8988T (cell line): ENCODE measurements around the gene CRHR2.

Source experiments
- DNase-seq: peaks from one replicate; pipeline ENCODE4 v3.0.0; 2011

The CRHR2 gene

DNA sequence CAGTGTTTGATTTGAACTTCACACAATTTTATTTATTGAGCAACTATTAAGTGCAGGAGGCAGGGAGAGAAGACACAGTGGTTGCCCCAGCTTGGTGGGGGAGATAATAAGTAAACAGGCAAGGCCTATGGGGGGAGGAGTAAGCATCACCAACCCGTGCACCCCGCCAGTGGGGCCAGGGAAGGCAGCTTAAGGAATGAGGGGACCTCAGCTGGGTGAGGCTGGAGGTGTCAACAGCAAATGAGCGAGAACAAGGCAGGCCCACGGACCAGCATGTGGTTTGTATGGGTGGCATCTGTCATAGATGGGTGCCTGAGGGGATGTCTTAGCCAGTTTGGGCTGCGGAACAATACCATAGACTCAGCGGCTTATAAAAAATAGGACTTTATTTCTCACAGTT lies 24.1 kb upstream of the CRHR2 start:
- DNase-seq = no peak

DNA sequence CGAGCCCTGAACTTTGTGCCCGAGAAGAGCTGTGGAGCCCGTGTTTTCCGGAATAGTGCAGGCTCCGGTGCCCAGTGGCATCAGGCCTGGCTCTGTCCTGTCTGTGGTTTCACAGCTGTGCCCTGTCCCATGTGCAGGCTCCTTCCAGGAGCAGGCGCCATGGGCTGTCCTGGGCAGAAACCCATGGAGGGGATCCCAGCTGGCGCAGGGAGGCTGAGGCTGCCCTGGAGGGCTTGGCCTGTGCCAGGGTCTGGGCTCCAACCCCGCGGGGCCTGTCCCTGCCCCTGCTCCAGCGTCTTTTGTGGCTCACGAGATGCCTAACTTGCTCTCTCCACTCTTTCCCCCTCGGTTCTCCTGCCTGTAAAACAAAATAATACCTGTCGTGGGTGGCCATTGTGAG lies 23.3 kb upstream of the CRHR2 start:
- no peak for DNase-seq

DNA sequence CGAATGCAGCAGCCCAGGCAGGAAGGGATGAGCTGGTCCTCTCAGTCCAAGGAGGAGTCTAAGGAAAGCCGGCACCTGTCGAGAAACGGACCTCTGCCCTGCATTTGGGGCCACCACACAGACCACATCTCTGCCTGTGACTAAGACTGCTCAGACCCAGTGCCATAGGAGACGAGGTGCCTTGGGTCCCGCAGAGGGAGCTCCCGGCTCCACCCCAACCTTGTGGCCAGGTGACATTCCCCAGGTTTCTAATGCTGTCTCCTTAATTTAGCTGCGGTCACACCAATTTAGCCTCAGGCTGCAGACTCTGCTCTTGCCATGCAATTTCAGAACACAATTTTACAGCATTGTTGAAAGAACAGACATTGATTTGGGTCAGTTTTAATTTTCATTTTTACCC lies 22.8 kb upstream of the CRHR2 start:
- DNase-seq = no peak

DNA sequence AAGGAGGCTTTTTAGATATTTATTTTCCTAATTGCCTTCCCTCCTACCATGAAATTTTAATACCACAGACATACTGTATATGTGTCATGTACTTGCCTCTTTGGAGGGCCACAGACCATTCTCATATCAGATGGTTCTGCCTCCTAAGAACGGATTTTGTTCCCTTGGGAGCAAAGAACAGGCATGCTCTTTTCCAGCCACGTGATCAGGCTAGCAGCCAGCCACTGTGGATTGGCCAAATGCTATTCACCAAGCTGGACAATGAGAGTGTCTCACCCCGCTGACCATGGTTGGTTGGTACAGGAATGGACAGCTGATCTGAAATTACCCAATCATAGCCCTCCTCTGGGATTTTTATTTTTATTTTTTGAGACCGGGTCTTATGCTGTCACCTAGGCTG lies 21.5 kb upstream of the CRHR2 start:
- DNase-seq = no peak

DNA sequence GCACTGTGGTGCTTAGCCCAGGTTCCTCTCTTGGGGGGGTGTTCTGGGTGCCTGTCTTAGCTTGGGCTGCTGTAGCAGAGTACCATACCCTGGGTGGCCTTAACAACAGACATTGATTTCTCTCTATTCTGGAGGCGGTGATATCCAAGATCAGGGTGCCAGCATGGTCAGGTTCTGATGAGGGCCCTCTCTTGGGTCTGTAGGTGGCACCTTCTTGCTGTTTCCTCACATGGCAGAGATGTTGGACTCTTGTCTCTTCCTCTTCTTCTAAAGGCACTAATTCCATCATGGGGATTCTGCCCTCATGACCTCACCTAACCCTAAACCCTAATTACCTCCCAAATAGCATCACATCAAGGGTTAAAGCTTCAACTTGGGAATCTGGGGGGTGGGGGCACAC lies 19.9 kb upstream of the CRHR2 start:
- DNase-seq = no peak

DNA sequence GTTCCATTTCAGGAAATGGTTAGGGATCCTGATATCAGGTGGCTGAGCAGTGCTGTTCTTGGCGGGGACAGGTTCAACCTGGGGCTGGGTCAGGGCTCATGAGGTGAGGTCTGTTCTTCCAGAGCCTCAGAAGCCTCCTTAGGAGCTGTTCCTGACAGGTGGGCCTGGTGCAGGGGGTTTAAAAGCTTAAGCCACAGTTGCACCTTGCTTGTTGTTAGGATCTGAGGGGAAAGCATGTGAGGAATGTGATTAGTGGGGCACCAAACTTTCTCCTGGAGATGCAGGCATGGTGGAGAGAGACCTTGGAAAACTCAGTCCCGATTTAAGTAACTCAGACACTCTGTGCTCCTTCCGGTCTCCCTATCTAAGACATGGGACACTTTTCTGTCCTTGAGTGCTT lies 18.7 kb upstream of the CRHR2 start:
- no peak for DNase-seq

DNA sequence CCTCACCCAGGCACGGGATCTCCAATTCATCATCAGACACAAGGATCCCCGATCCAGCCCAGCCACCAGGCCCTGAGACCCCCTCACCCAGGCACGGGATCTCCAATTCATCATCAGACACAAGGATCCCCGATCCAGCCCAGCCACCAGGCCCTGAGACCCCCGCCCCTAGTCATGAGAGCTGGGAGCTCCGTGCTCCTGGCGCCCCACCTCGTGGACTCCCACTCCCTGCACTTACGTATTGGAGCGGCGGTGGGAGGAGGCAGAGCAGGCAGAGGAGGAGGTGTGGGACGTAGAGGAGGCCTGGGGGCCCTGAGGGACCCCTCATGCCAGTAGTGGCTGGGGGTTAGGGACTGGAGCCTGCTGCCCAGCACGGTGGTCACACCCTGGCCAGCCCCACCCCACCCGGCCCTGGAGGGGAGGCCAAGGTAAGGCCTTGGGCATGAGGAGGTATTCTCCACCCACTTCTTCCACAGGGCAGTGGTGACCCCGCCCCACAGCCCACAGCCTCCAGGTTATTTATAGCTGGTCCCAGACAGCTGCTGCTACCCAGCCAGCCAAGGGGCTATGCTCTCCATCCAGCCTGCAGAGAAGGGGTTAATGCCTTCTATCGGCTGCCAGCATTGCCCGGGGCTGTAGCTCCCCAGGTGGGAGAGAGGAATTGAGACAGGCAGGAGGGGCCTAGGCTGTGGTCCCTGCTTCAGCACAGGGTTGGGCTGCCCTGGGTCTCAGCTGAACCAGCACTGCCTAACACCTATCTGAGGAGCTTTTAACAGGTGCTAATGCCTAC lies 17.6 kb upstream of the CRHR2 start:
- DNase-seq = no peak

DNA sequence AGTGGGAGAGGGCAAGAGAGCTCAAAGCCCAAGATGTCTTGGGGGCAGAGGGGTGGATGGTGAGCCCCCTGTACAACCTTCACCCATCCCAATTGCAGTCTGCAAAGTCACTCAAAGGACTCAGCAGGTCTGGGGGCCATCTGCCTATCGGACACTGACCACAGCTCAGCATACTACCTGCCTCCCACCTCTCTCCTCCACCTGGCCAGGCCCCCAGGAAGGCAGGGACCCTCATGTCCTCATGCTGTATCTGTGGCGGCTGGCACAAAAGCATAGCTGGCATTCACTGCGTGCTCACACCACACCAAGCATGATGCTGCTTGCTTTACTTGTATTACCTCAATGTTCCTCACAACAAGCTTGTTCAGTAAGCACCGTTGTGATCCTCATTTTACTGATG lies 16.2 kb upstream of the CRHR2 start:
- DNase-seq = no peak

DNA sequence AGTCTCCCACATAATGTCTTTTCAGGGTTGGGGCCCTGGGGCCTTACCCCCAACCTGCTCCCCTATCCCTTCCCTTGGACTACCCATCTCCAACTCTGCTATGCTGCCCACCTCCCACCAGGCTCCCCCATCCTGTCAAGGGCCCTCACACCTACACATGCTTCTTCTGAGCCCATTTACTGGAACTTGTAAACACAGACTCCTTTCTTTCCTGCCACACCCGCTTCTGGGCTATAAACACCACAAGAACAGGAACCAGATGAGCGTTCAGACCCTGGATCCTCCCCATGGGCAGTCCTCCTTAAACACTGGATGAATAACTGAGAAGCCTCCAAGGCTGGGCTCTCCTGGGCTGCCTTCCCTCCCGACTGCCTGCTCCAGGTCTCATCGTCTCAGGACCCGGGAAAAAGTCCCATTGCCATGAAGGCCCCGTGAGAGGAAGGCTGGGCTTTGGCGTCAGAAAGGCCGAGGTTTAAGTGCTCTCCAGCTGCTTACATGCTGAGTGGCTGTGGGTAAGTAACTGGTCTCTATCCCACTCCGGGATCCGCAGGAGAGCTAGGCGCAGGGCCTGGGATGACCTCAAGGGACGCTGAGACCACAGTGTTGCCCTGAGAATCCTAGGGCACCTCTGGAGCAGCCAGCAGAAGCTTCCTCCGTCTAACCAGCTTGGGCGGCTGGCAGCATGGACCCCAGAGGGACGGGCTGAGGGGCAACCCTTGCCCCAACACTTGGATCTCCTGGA lies 15.6 kb upstream of the CRHR2 start:
- DNase-seq = no peak

DNA sequence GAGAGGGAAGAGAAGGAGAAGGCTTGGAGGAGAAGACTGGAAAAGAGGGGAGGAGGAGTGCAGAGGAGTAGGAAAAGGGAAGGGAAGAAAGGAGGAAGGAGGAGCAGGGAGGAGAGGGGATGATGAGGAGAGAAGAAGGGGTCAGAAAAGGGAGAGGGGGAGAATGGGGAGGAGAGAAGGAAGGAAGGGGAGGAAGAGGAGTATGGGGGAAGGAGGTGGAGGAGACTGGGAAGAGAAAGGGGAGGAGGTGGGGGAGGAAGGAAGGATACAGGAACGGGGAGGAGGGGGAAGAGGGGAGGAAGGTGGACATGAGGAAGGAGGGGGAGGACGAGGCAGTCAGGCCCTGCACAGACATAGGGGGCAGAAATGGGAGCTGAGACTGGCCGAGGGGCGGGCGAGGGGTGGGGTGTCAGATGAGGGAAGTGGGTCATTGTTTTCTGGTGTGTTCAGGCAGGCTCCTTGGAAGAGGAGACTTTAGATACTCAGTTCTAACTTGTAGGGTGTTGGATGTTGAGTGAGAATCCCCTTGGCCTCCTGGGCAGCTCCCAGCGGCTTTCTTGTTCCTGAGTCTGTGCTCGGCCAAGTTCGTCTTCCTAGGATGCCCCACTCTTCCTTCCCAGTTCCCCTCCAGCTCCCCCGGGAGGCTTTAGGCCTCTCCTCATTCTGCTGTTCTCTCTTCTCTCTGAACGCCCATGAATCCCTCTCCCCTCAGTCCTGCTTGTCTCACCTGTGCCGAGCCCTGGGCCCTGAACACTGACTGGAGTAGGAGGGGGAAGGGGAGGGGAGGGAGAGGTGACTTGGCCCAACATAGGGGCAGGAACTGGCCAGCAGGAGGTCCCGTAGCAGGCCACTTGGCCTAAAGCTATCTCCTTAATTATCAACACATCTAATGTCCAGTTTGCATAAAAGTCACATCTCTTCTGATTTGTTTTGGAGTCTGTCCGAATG lies 12.8 kb upstream of the CRHR2 start:
- DNase-seq = no peak

DNA sequence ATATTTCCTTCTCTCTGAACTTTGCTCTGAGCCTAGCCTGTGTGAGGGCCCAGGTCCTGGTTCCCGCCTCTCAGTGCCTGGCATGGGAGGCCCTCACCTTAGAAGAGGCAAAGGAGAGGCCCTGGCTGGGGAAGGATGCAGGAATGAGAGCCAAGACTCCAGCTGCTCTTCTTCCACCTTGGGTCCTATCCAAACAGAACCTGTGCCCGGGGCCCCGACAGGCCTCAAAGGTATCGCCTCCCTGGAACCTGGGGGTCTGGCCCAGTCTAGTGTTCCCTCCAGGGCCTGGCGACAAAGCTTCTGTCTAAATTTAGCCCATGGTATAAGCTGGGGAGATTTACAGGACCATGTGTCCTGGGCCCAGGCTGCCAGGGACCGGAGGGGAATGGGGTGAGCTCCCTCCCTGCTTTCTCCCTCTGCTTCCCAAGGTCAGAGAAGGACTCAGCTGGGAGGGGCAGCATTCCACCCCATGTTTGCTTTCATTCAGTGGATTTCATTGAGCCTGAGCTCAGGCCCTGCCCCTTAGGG lies 12.0 kb upstream of the CRHR2 start:
- no peak for DNase-seq

DNA sequence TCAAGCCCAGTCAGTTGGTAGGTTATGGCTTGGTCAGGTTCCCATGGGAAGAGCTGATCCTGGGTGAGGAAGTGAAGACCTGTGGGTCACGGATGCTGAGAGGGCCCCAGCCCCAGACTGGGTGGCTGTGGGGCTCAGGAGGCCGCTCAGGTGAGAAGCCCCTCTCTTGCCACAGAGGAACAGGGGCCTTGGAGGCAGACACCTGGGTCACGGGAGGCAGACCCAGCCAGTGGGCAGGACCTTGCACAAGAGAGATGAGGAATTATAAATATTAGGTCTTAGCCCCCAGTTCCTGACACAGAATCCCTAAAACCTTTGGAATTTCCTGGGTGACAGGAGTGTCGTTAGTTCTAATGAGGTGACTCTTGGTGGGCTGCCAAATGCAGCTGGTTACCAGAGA lies 10.6 kb upstream of the CRHR2 start:
- DNase-seq = no peak

DNA sequence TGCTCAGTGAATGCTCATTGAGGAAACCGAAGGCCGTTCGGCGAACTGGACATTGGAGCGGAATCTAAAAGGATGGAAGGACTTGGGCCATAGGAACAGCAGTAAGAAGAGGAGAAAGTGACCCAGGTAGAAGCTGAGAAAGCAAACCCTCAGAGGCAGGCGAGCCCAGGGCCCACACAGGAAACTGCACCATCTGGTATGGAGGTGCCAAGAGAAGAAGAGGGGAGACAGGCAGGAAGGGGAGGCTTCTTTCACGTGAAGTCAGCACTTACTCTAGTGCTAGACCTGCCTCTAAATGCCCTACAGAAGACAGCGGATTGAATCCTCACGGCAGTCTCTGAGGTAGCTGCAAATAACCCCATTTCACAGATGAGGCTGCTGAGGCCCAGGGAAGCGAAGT lies 10.2 kb upstream of the CRHR2 start:
- DNase-seq = no peak

DNA sequence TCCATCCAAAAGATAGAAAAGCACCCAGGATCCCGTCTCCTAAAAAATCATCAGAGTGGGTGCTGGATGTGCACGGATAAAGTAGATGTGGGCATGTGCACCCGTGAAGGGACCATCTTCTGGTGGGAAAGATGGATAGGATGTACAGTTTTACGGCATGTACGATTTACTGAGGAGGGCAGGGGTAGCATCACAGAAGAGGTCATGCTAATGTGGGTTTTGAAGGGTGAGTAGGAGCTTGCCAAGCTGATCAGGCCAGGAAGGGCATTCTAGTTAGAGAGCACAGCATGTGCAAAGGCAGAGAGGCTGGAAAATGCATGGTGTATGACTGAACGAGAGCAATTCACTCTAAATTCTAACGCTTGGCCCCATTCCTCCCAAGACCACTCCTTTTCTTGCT lies 7.8 kb upstream of the CRHR2 start:
- DNase-seq = no peak

DNA sequence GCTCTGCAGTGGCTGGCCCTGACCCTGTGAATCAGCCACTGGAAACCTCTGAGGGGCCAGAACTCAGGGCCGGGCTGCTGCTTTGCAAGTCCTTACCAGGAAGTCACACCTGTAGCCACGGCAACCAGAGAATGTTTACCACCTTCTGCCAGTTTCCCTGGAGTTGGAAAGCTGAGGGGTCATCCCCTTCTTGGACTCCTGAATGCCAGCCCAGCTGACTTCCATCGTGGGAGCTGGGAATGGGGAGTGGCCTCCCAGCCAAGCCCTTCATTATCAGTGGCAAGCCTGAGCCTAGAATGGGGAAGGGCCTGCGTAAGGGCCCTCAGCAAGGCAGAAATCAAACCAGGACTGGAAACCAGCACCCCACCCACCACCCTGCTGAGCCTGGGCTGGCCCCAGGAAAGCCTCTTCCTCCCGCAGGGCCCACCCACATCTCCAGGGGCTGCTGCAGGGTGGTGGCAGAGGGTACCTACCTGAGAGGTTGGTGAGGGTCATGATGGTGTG lies 6.5 kb upstream of the CRHR2 start:
- DNase-seq = no peak

DNA sequence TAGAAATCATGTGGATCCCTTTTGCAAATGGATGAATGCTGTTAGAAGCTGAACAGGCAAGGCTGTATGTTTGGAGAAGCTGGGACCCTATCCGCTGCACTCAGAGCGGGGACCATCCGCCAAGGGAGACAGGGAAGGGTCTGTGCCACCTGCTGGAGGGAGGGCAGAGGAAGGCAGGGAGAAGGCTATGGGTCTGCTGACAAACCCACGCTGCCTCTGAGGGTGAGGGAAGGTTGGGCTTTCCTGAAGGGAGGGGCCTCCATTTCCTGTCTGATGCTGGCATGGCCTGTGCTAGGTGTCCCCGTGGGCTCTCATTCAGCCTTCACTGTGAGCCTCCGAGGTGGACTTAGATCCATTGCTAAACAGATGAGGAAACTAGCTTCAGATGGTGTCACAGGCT lies 5.3 kb upstream of the CRHR2 start:
- DNase-seq = no peak

DNA sequence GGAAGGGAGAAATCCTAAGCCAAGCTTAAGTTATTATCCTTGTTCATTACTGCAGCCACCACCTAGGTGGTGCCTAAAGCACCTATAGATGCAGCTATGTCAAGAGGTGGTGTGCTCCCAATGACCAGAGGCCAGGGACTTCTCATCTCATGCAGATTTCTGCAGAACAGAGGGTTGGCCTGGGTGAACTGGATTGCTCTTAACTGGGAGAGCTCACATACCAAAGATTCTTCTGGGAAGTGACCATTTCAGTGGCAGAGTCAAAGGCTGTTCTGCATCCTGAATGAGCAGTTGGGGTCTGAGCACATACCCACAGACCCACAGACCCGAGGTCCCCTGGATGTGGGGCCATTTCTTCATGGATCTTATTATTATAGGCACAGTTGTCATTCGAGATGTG lies 2.1 kb upstream of the CRHR2 start:
- DNase-seq = no peak

DNA sequence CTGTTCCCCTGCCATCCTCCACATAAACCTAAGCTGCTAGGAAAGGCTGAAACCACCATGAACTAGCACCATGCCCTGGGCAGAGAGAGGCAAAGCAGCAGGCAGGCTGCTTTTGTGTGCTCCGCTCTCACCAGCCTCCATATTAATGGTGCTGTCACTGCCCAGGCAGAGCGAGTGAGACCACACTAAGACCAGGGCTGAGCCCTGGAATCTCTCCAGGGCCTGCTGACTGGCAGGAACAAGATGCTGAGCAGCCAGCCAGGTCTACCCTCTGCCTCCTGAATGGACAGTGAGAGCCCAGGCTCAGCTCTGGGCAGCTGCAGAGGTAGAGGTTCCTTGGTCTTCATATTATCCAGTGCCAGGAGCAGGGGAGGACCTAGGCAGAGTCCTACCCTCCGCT lies 1.6 kb upstream of the CRHR2 start:
- DNase-seq = no peak

DNA sequence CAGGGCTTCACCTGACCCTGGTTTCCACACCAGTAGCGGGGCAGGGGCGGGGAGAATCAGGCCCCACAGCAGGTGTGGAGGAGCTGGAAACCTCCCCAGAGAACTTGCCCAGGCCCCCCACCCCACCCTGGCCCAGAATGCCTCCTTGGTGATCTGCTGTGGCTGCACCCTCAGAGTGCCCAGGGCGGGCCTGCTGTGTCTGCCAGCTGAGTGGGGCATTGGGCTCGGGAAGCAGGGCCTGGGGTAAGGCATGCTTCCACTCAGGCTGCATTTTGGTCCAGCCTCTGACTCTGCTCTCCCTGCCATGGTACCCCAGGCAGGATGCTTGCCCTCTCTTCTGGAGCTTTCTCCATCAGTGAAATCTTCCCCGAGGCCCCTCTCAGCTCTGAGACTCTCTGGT lies 1.1 kb upstream of the CRHR2 start:
- DNase-seq = no peak

DNA sequence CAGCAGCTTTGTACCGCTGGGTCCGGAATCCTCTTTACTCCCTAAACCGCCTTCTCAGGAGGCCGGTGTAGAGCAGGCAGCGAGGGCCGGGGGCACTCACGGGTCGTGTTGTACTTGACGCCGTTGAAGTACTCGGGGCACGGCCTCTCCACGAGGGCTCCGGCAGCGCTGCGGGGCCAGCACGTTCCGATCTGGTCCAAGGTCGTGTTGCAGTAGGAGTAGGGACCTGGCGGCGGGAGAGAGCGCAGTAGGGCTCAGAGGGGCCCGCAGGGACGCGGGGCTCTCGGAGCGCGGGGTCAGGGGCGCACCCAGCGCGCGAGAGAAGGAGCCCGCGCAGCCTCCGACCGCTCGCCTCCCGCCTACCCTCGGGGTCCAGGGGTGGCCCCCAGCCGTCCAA lies 443 bp downstream of the CRHR2 start:
- no peak for DNase-seq

DNA sequence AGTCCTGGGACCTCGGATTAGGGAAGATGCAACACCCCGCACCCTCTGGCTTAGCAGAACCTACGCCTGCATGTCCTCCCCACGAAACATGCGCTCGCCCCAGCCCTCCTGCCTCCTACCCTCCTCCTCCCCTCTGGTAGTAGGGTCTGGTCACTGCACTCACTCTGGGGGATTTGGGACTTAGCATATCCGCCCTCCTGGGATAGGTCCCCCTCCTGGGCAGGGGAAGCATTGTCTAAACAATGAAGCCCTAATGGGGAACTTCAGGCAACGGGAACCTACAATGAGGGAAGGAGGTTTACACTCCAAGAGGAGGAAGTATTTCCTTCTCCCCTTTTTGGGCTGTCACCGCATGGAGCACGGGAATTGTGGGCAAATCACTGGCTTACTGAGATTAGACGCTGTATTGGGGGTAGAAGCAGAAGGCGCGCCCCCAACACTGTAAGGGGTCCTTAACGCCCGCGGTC lies 892 bp downstream of the CRHR2 start:
- no peak for DNase-seq

DNA sequence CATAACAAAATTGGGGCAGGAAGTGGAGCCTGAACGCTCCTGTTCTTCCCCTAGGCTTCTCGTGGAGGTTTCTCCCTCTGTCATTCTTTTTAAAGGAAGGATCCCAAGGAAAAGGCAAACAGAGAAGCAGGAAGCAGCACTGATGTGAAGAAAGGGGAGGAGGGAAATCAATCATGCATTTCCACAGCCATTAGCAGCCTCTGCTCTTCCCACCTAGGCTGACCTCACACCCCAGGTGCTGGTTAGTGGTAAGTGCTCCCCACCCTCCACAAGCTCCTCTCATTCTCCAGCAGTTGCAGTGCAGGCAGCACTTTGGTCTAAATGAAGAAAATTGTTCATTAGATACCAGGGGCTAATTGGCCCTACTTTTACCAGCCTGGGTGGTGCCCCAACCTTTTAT lies 2.6 kb downstream of the CRHR2 start:
- no peak for DNase-seq

DNA sequence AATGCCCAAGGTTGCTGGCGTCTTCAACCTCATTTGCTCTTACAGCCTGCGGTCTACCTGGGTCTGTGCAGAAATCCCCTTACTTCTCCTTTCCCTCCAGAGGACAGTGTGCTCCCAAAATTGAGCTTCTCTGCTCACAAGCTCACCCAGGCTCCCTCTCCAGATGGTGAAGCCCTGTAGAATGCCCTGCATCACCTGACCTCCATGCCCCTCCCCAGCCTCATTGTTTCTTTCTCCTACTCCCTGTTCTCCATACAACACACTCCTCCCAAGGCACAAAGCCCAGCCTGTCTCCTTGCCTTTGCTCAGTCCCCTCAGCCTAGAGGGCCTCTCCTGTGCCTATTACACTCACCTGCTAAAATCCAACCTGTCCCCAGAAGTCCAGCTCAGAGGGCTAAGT lies 3.5 kb downstream of the CRHR2 start:
- no peak for DNase-seq
